Prostate gland (tissue), 2 donors: ENCODE data around the gene PCLO.
"Not testable (repeated sequence)": the region's sequence is repeated elsewhere in the genome, so short reads cannot be mapped to it uniquely, and the experiment has no call there.

Experiments used
- CTCF ChIP-seq, 4 experiments: fragments of 200-600 bp in 2 of 4; fragments of 450-650 bp in 2 of 4; sonication (generic) in 2 of 4; IDR thresholded peaks; 1 replicate in 3 of 4; 2 replicates in 1 of 4; pipeline ENCODE4 v1.5.1; 2016 to 2019; ENCODE audit warnings: antibody characterized with exemption in 4 of 4, mild to moderate bottlenecking in 2 of 4, moderate library complexity in 2 of 4
- POLR2AphosphoS5 ChIP-seq: sonication (generic); formaldehyde crosslinking; IDR thresholded peaks from one replicate; pipeline ENCODE4 v1.6.1; 2017; ENCODE audit warnings: antibody characterized with exemption

GRCh38 chr7:82706344-82706743 is 456.3 kb downstream of the PCLO start:
- not testable (repeated sequence) for TF ChIP-seq CTCF (IDR thresholded peaks at IDR 0.05); POLR2AphosphoS5
